AG04450 (cell line): Measurements from ENCODE around the gene ZNF799. TPM values are rescaled to one million over a fixed set of nuclear protein-coding genes. Genes with fewer than 3 reads are reported as not detected.

Source experiments
- CTCF ChIA-PET: fragments of 300-600, 350-600 bp; formaldehyde crosslinking; extraction: SDS; loops from one replicate; lab custom pipeline; 2022; ENCODE audit warnings: antibody characterized with exemption, inconsistent platforms; lab: Charles Lee
- POLR2A ChIA-PET: fragments of 350-600 bp; formaldehyde crosslinking; extraction: SDS; loops from one replicate; lab custom pipeline; 2021; ENCODE audit warnings: antibody characterized with exemption, inconsistent platforms; lab: Yijun Ruan, JAX
- DNase-seq: peaks from one replicate; pipeline ENCODE4 v3.0.0-alpha.2; 2011; ENCODE audit warnings: low read depth, low spot score
- H3K27ac ChIP-seq: one replicate; pipeline ENCODE4 v1.5.1; 2012; ENCODE audit warnings: low read depth, low read length, control low read depth
- H3K27me3 ChIP-seq: one replicate; pipeline ENCODE4 v1.6.0; 2012; ENCODE audit warnings: low read length; ENCODE audit not compliant: control insufficient read depth, insufficient read depth
- H3K4me3 ChIP-seq: 2 replicates; pipeline ENCODE4 v1.5.1; 2011; ENCODE audit warnings: mild to moderate bottlenecking, low read depth, low read length, control low read depth
- H3K9me3 ChIP-seq: 2 replicates; pipeline ENCODE4 v1.5.1; 2012; ENCODE audit warnings: low read length; ENCODE audit not compliant: control insufficient read depth, insufficient read depth
- polyA plus RNA-seq: library from polyadenylated mRNA; depleted of rRNA; stranded (reverse); fragments of >200 nt; gene quantifications from 2 replicates; pipeline ENCODE4 v1.2.3, GENCODE V29; 2011; rRNA removed
- small RNA-seq: library from RNA; depleted of rRNA; stranded (forward); fragments of <200 nt; gene quantifications from one replicate; pipeline ENCODE3, GENCODE V24; 2012; ENCODE audit warnings: low read depth; ENCODE audit not compliant: insufficient read length
- TF ChIP-seq, protein P1 (sequence below): IDR thresholded peaks from 2 replicates; pipeline ENCODE4 v1.5.1; 2011; ENCODE audit warnings: low read depth, low read length, control low read depth, inconsistent platforms

The ZNF799 gene
- polyA plus RNA-seq, 1 experiment: 1.2 TPM

DNA sequence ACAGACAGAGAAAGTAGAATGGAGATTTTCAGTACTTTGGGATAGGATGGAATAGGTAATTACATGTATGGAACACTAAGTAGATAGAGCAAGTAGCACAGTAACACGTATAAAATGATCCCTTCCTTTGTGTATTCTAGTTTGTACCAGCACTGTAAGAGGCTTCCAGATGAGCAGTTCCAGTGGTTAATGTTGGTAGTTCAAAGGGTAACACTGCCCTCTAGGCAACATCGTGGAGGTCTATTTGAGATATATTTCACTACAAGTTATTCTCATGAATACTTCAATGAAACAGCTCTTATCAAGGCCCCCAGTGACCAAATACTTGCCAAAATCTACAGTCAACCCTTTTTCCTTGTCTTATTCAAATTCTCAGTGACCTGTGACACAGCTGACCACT lies 54.2 kb downstream of the ZNF799 start:
- H3K27me3 ChIP-seq: no peaks in the 10 kb centered on the region
- POLR2A ChIA-PET: no interaction called here
- H3K27ac ChIP-seq: no peak overlapping the region
- CTCF ChIA-PET: no interaction called here
- TF ChIP-seq, protein P1, sequence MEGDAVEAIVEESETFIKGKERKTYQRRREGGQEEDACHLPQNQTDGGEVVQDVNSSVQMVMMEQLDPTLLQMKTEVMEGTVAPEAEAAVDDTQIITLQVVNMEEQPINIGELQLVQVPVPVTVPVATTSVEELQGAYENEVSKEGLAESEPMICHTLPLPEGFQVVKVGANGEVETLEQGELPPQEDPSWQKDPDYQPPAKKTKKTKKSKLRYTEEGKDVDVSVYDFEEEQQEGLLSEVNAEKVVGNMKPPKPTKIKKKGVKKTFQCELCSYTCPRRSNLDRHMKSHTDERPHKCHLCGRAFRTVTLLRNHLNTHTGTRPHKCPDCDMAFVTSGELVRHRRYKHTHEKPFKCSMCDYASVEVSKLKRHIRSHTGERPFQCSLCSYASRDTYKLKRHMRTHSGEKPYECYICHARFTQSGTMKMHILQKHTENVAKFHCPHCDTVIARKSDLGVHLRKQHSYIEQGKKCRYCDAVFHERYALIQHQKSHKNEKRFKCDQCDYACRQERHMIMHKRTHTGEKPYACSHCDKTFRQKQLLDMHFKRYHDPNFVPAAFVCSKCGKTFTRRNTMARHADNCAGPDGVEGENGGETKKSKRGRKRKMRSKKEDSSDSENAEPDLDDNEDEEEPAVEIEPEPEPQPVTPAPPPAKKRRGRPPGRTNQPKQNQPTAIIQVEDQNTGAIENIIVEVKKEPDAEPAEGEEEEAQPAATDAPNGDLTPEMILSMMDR: no peak
- DNase-seq: no peak
- no peak overlapping the region for H3K4me3 ChIP-seq
- peaks cover 37% of the 10 kb centered on the region for H3K9me3 ChIP-seq

DNA sequence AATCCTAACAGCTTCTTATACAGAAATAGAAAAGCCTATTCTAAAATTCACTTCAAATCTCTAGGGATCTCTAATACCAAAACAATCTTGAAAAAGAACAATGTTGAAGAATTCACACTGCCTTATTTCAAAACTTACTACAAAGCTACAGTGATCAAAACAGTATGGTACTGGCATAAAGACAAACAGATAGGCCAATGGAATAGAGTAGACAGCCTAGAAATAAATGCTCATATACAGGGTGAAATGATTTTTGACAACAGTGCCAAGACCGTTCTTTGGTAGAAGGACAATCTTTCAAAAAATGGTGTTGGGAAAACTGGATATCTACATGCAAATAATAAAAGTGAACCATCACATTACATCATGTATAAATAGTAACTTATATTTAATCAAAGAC lies 55.9 kb downstream of the ZNF799 start:
- TF ChIP-seq, protein P1: no peak
- peaks cover 36% of the 10 kb centered on the region for H3K9me3 ChIP-seq
- no peaks in the 10 kb centered on the region for H3K27me3 ChIP-seq
- DNase-seq: no peak
- ChIA-PET CTCF (no interaction called here), POLR2A (no interaction called here)
- H3K4me3 ChIP-seq: no peak overlapping the region
- H3K27ac ChIP-seq: no peak overlapping the region

Small RNAs within 50 kb of the gene (small RNA-seq; reads per million reads assigned to genes)
- gene RPS29P23: not detected

Other genes with a start within 250 kb of the ZNF799 start
- 3.3 and 3.4 TPM in 2 replicates for gene ZNF625, start 244.5 kb downstream of the ZNF799 start, polyA plus RNA-seq
- 3.5 and 4.0 TPM in 2 replicates for gene ZNF136, start 238.2 kb downstream of the ZNF799 start, polyA plus RNA-seq
- gene ZNF44, start 106.4 kb downstream of the ZNF799 start, polyA plus RNA-seq: 3.9 and 4.8 TPM in 2 replicates
- 1.8 and 2.3 TPM in 2 replicates for gene ZNF563, start 67.6 kb downstream of the ZNF799 start, polyA plus RNA-seq
- gene ZNF442, start 35.6 kb downstream of the ZNF799 start, polyA plus RNA-seq: 1.2 and 1.4 TPM in 2 replicates
- gene ZNF443, start 39.8 kb upstream of the ZNF799 start, polyA plus RNA-seq: 1.1 and 1.7 TPM in 2 replicates
- 1.4 and 1.7 TPM in 2 replicates for gene ZNF709, start 83.5 kb upstream of the ZNF799 start, polyA plus RNA-seq
- 3.3 and 4.6 TPM in 2 replicates for gene ZNF564, start 150.2 kb upstream of the ZNF799 start, polyA plus RNA-seq
- 3.7 and 4.3 TPM in 2 replicates for gene ZNF490, start 209.5 kb upstream of the ZNF799 start, polyA plus RNA-seq
- gene ZNF791, start 209.6 kb upstream of the ZNF799 start, polyA plus RNA-seq: 13.1 and 15.8 TPM in 2 replicates